PC-9 (cell line): ENCODE measurements around the gene ZXDB. TPM values are rescaled to one million over a fixed set of nuclear protein-coding genes. Genes with fewer than 3 reads are reported as not detected.

ENCODE experiments used
- BruUV-seq: library from RNA; stranded (reverse); fragments of 400-500 nt; replicated peaks from 2 replicates; lab custom pipeline; 2021; lab: Mats Ljungman, UMichigan
- CTCF ChIA-PET: fragments of 300-600 bp; sonication (Branson Sonifier 250); formaldehyde crosslinking; loops from one replicate; lab custom pipeline; 2022; ENCODE audit warnings: antibody characterized with exemption; lab: Charles Lee
- POLR2A ChIA-PET: fragments of 300-600 bp; sonication (Branson Sonifier 250); formaldehyde crosslinking; loops from one replicate; lab custom pipeline; 2022; ENCODE audit warnings: antibody characterized with exemption; ENCODE audit not compliant: unreplicated experiment; lab: Charles Lee
- DNase-seq, 2 experiments: peaks; one replicate each; pipeline versions ENCODE4 v3.0.0 to v3.0.0-alpha.2; 2015 to 2022; ENCODE audit warnings: mixed read lengths in 1 of 2
- H2AFZ ChIP-seq: fragments of 200-600 bp; sonication (generic); 2 replicates; pipeline ENCODE4 v1.8.1; 2017; ENCODE audit warnings: antibody characterized with exemption
- H3F3A ChIP-seq: fragments of 200-600 bp; sonication (generic); 2 replicates; pipeline ENCODE4 v1.8.1; 2017; ENCODE audit warnings: antibody characterized with exemption, mild to moderate bottlenecking, low read depth; ENCODE audit not compliant: insufficient read depth
- H3K27ac ChIP-seq: fragments of 200-600 bp; sonication (generic); 2 replicates; pipeline ENCODE4 v1.6.1; 2016; ENCODE audit warnings: mixed run types
- H3K27me3 ChIP-seq: fragments of 200-600 bp; sonication (generic); 2 replicates; pipeline ENCODE4 v1.6.1; 2016; ENCODE audit warnings: low read depth, mixed run types; ENCODE audit not compliant: insufficient read depth
- H3K36me3 ChIP-seq: fragments of 200-600 bp; sonication (generic); 2 replicates; pipeline ENCODE4 v1.6.1; 2016; ENCODE audit warnings: low read depth, mixed run types
- H3K4me1 ChIP-seq: fragments of 200-600 bp; sonication (generic); replicated peaks from 2 replicates; pipeline ENCODE4 v1.6.1; 2016; ENCODE audit warnings: mixed run types; ENCODE audit not compliant: insufficient read depth
- H3K4me2 ChIP-seq: fragments of 200-600 bp; sonication (generic); 2 replicates; pipeline ENCODE4 v1.6.1; 2017; ENCODE audit warnings: mixed run types
- H3K4me3 ChIP-seq: fragments of 200-600 bp; sonication (generic); 2 replicates; pipeline ENCODE4 v1.6.1; 2016; ENCODE audit warnings: mixed run types
- H3K79me2 ChIP-seq: fragments of 200-600 bp; sonication (generic); 2 replicates; pipeline ENCODE4 v1.6.1; 2017; ENCODE audit warnings: low read depth, mixed run types
- H3K9me2 ChIP-seq: fragments of 200-600 bp; sonication (generic); 2 replicates; pipeline ENCODE4 v1.8.1; 2017; ENCODE audit warnings: mild to moderate bottlenecking; ENCODE audit not compliant: insufficient read depth
- H3K9me3 ChIP-seq: fragments of 200-600 bp; sonication (generic); 2 replicates; pipeline ENCODE4 v1.8.1; 2016; ENCODE audit warnings: low read depth; ENCODE audit not compliant: insufficient read depth
- H4K20me1 ChIP-seq: fragments of 200-600 bp; sonication (generic); 2 replicates; pipeline ENCODE4 v1.8.1; 2017; ENCODE audit not compliant: insufficient read depth
- CTCF ChIP-seq: fragments of 200-600 bp; sonication (generic); conservative IDR thresholded peaks from 2 replicates; pipeline ENCODE4 v1.6.1; 2017; ENCODE audit warnings: mixed run types, antibody characterized with exemption, mild to moderate bottlenecking, moderate library complexity
- EZH2 ChIP-seq: fragments of 200-600 bp; sonication (generic); IDR thresholded peaks from 2 replicates; pipeline ENCODE4 v1.8.0; 2017; ENCODE audit warnings: antibody characterized with exemption, low read depth
- intact Hi-C: fragments of 100-400 bp; cut with micrococcal nuclease; formaldehyde crosslinking; loops from one replicate; pipeline ENCODE4 v1.10.0; 2022; ENCODE audit not compliant: unreplicated experiment
- total RNA-seq: library from RNA; stranded (reverse); gene quantifications from 2 replicates; pipeline ENCODE4 v1.2.3, GENCODE V29; 2021

ZXDB gene
- total RNA-seq, 1 experiment from 2014 or later: 9.1 TPM

GRCh38 chrX:57640674-57641016 is 48.8 kb downstream of the ZXDB start:
- TF ChIP-seq EZH2: no peak
- TF ChIP-seq CTCF: no peak
- no peaks in the 10 kb centered on the region for H3K36me3 ChIP-seq
- H3K4me2 ChIP-seq: no peak overlapping the region
- H3K27ac ChIP-seq: no peak overlapping the region
- no peaks in the 10 kb centered on the region for H4K20me1 ChIP-seq
- no peaks in the 10 kb centered on the region for H3K4me1 ChIP-seq
- no peak overlapping the region for H2AFZ ChIP-seq
- BruUV-seq: no TSS peak
- POLR2A ChIA-PET: no interaction called here
- no peaks in the 10 kb centered on the region for H3F3A ChIP-seq
- no peaks in the 10 kb centered on the region for H3K27me3 ChIP-seq
- no peak for DNase-seq
- no peaks in the 10 kb centered on the region for H3K9me3 ChIP-seq
- intact Hi-C loops: no loop called here
- CTCF ChIA-PET: no interaction called here
- H3K79me2 ChIP-seq: no peaks in the 10 kb centered on the region
- no peak overlapping the region for H3K4me3 ChIP-seq
- no peaks in the 10 kb centered on the region for H3K9me2 ChIP-seq

GRCh38 chrX:57641338-57641737 is 49.5 kb downstream of the ZXDB start:
- TF ChIP-seq CTCF (no peak), EZH2 (no peak)
- no peak overlapping the region for H3K4me2 ChIP-seq
- H3K36me3 ChIP-seq: no peaks in the 10 kb centered on the region
- no peak overlapping the region for H2AFZ ChIP-seq
- POLR2A ChIA-PET: no interaction called here
- H3K27me3 ChIP-seq: no peaks in the 10 kb centered on the region
- no peak overlapping the region for H3K27ac ChIP-seq
- intact Hi-C loops: no loop called here
- DNase-seq: no peak
- H3K9me3 ChIP-seq: no peaks in the 10 kb centered on the region
- CTCF ChIA-PET: no interaction called here
- H3K79me2 ChIP-seq: no peaks in the 10 kb centered on the region
- no peaks in the 10 kb centered on the region for H3F3A ChIP-seq
- H4K20me1 ChIP-seq: no peaks in the 10 kb centered on the region
- no peaks in the 10 kb centered on the region for H3K9me2 ChIP-seq
- H3K4me1 ChIP-seq: no peaks in the 10 kb centered on the region
- no peak overlapping the region for H3K4me3 ChIP-seq
- no TSS peak for BruUV-seq

GRCh38 chrX:57643698-57644097 is 51.9 kb downstream of the ZXDB start:
- H3K4me2 ChIP-seq: no peak overlapping the region
- no TSS peak for BruUV-seq
- intact Hi-C loops: no loop called here
- no peak for TF ChIP-seq EZH2
- no peaks in the 10 kb centered on the region for H3K27me3 ChIP-seq
- no peak for DNase-seq
- no peaks in the 10 kb centered on the region for H3K9me2 ChIP-seq
- no peak overlapping the region for H2AFZ ChIP-seq
- H3K9me3 ChIP-seq: no peaks in the 10 kb centered on the region
- no peak overlapping the region for H3K4me3 ChIP-seq
- H3K4me1 ChIP-seq: no peaks in the 10 kb centered on the region
- H3K27ac ChIP-seq: no peak overlapping the region
- ChIA-PET CTCF (no interaction called here), POLR2A (no interaction called here)
- no peaks in the 10 kb centered on the region for H3K79me2 ChIP-seq
- H3F3A ChIP-seq: no peaks in the 10 kb centered on the region
- no peaks in the 10 kb centered on the region for H4K20me1 ChIP-seq
- H3K36me3 ChIP-seq: no peaks in the 10 kb centered on the region

- Histone ChIP-seq H3K36me3 (no peaks in the 10 kb centered on the region), H3K27me3 (no peaks in the 10 kb centered on the region), H3K79me2 (no peaks in the 10 kb centered on the region), H3F3A (no peaks in the 10 kb centered on the region), H3K4me3 (no peak overlapping the region), H3K9me3 (no peaks in the 10 kb centered on the region), H3K27ac (no peak overlapping the region), H3K4me1 (no peaks in the 10 kb centered on the region), H3K9me2 (no peaks in the 10 kb centered on the region), H3K4me2 (no peak overlapping the region), H4K20me1 (no peaks in the 10 kb centered on the region), H2AFZ (no peak overlapping the region)
- no peak for DNase-seq
- intact Hi-C loops: no loop called here
- ChIA-PET POLR2A (no interaction called here), CTCF (no interaction called here)
- TF ChIP-seq EZH2 (no peak), CTCF (no peak)
- no TSS peak for BruUV-seq
Measured at GRCh38 chrX:57647020-57647419, 55.2 kb downstream of the ZXDB start.
